WI38 (cell line): ENCODE results near the gene ANKRD34A.

Experiments
- H3K4me3 ChIP-seq: 2 replicates; pipeline ENCODE4 v1.5.1; 2011; ENCODE audit warnings: low read depth, mild to moderate bottlenecking, control low read depth, low read length
- CTCF ChIP-seq: IDR thresholded peaks from 2 replicates; pipeline ENCODE4 v1.5.1; 2012; ENCODE audit warnings: low read depth, mild to moderate bottlenecking, control low read depth, low read length

Gene ANKRD34A

DNA sequence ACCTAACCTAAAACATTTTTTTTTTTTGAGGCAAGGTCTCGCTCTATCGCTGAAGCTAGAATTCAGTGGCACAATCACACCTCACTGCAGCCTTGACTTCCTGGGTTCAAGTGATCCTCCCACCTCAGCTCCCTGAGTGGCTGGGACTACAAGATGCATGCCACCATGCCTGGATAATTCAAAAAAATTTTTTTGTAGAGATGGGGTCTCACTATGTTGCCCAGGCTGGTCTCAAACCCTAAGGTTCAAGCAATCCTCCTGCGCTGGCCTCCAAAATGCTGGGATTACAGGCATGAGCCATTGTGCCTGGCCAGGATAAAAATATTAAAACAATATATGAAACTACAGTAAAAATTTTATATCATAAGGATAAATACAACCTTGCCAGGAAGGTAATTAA lies 11.5 kb downstream of the ANKRD34A start:
- no peak overlapping the region for H3K4me3 ChIP-seq
- TF ChIP-seq CTCF, result no peak

GRCh38 chr1:145951526-145951925 lies 12.8 kb downstream of the ANKRD34A start:
- no peak for TF ChIP-seq CTCF
- no peak overlapping the region for H3K4me3 ChIP-seq

DNA sequence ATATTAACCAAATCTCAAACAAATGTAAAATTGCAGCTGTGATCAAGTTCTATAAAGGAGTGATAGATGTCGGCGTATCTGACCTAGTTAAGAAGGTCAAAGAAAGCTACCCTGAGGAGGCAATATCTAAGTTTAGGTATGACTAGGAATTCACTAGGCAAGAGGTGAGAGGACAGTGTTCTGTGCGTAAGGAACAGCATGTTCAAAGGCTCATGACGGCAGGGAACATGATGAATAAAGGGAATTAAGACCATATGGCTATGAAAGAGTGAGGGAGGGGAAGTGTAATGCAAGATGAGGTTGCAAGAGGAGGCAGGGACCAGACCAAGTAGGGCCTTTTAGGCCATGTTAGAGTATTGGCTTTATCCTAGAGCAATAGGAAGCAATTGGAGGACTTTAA lies 15.2 kb downstream of the ANKRD34A start:
- no peak overlapping the region for H3K4me3 ChIP-seq
- no peak for TF ChIP-seq CTCF

DNA sequence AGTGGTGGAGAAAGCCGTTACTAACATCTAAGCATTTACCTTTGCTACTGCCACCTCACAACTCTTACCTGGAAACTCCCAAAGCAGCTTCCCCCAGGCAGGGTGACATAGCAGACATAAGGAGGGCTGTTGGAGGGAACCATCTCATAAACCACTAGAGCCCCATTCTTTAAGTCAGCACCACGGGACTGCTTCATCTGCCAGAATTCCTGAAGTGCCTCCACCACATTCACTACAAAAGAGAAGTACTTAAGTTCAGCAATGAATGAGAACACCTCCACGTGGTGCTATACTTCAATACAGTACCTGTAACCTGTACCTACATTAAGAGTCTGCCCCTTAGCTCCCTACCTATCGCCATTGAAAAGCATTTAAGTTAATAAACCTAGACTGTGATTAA lies 16.8 kb downstream of the ANKRD34A start:
- no peak for TF ChIP-seq CTCF
- H3K4me3 ChIP-seq, result no peak overlapping the region

DNA sequence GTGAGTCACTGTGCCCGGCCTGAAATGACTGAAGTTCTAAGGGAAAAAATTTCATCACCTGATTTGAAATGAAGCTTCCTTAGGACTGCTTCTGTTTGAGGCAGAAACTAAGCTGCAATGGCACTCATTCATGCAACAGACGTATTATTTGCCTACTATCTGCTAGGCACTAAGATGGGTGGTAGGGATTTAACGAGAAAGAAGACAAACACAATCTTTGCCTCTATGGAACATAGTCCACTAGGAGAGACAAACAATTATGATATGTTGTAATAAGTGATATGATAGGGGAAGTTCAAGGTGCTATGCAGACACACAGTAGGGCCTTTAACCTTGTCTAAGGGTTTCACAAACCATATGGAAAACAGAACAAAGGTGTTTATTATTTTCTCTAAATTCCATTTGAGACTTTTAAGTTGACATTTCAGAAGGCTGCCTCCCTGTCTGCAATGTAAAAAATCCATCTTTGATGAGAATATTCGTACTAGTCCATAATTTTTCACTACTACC lies 17.8 kb downstream of the ANKRD34A start:
- TF ChIP-seq CTCF, result no peak
- no peak overlapping the region for H3K4me3 ChIP-seq

GRCh38 chr1:145944532-145944931 lies 19.8 kb downstream of the ANKRD34A start:
- TF ChIP-seq CTCF, result no peak
- H3K4me3 ChIP-seq, result no peak overlapping the region

DNA sequence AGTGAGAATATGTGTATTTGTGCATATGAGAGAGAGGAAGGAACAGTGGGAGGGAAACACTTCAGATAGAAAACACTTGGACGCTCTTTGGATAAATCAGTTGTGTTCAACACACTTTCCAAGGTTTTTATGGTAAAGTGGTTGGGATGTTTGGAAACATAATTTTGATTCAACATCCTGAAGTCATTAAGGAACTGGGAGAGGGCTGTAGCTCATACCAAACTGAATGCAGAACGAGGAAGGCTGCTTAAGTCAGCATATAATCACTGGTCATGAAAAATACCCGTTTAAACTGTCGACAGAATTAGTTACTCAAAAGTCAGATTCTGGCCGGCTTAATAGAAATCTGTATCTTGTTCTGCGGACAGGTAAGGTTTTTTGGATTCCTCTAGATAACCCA lies 21.5 kb downstream of the ANKRD34A start:
- no peak for TF ChIP-seq CTCF
- H3K4me3 ChIP-seq, result no peak overlapping the region
